GM19043 (cell line): Measurements from ENCODE around the gene TRIM29.
"Not testable (repeated sequence)": the region's sequence is repeated elsewhere in the genome, so short reads cannot be mapped to it uniquely, and the experiment has no call there.

Experiments
- ATAC-seq: cut with Tn5 transposase; IDR thresholded peaks from one replicate; pipeline ENCODE4 v1.9.1; 2021; ENCODE audit warnings: low read depth; ENCODE audit not compliant: unreplicated experiment

The TRIM29 gene

GRCh38 chr11:120172054-120172911 is 34.4 kb upstream of the TRIM29 start:
- ATAC-seq, result no peak

- no peak for ATAC-seq
These were observed 32.9 kb upstream of the TRIM29 start for GRCh38 chr11:120170741-120171261.

- ATAC-seq, result no peak
These were observed 32.2 kb upstream of the TRIM29 start for GRCh38 chr11:120169981-120170698.

GRCh38 chr11:120168960-120169681 is 31.2 kb upstream of the TRIM29 start:
- no peak for ATAC-seq

GRCh38 chr11:120168108-120168959 is 30.4 kb upstream of the TRIM29 start:
- no peak for ATAC-seq

GRCh38 chr11:120167659-120168058 is 29.7 kb upstream of the TRIM29 start:
- no peak for ATAC-seq

GRCh38 chr11:120160436-120160835 is 22.5 kb upstream of the TRIM29 start:
- no peak for ATAC-seq

- ATAC-seq, result no peak
These were observed 15.3 kb upstream of the TRIM29 start for GRCh38 chr11:120153221-120153620.

GRCh38 chr11:120151536-120151935 is 13.6 kb upstream of the TRIM29 start:
- no peak for ATAC-seq

- no peak for ATAC-seq
These were observed 11.3 kb upstream of the TRIM29 start for GRCh38 chr11:120149246-120149645.

- no peak for ATAC-seq
These were observed 10.0 kb upstream of the TRIM29 start for GRCh38 chr11:120147950-120148270.

- ATAC-seq, result no peak
These were observed 9.4 kb upstream of the TRIM29 start for GRCh38 chr11:120147094-120147949.

- ATAC-seq, result no peak
These were observed 8.6 kb upstream of the TRIM29 start for GRCh38 chr11:120146413-120147093.

GRCh38 chr11:120144501-120144900 is 6.6 kb upstream of the TRIM29 start:
- no peak for ATAC-seq

GRCh38 chr11:120143472-120143871 is 5.6 kb upstream of the TRIM29 start:
- ATAC-seq, result not testable (repeated sequence)

GRCh38 chr11:120142441-120143100 is 4.7 kb upstream of the TRIM29 start:
- no peak for ATAC-seq

GRCh38 chr11:120141768-120142423 is 4.0 kb upstream of the TRIM29 start:
- no peak for ATAC-seq
